ENCODE data around the gene CEMIP. TPM values are rescaled to one million over a fixed set of nuclear protein-coding genes. Genes with fewer than 3 reads are reported as not detected.

CEMIP gene
- total and polyA plus RNA-seq, 2 of the 13 experiments (the other 11 are each of a cell fraction or from before 2014, with no cell fraction given) = 4.3 to 28.5 TPM

- H3K79me2 ChIP-seq (ENCODE audit: insufficient read depth, low read length) = no peaks in the 10 kb centered on the region
- ChIA-PET POLR2A (interaction anchor here (1.1 kb wide), 1 partner anchor 9 kb away, joined by 7 read pairs; no protein-coding TSS in a partner anchor), CTCF (ENCODE audit: low intra/inter-chr PET ratio, low total read pairs) (no interaction called here)
- H2AFZ ChIP-seq (ENCODE audit: low read length) = no peak overlapping the region
- no peaks in the 10 kb centered on the region for H3K9me3 ChIP-seq (ENCODE audit: low read length)
- in situ Hi-C loops (cut with HindIII; ENCODE audit: extremely low pct_ligation_motif_present, low pct_unique_long_range_greater_than_20kb) (no loop called here), intact Hi-C loops (cut with micrococcal nuclease; ENCODE audit: unreplicated experiment) (no loop called here)
- H3K4me1 ChIP-seq (ENCODE audit: insufficient read depth, low read length) = peaks cover 66% of the 10 kb centered on the region
- H3K9ac ChIP-seq (ENCODE audit: insufficient read depth, low read depth, low read length) = no peak overlapping the region
- no peaks in the 10 kb centered on the region for H4K20me1 ChIP-seq (ENCODE audit: insufficient read depth, low read length)
- FAIRE-seq (no peak), ATAC-seq (no peak), DNase-seq (ENCODE audit: low spot score) (no peak)
- TF ChIP-seq NCOA5 (CRISPR knock-in tag; IDR thresholded peaks at IDR 0.05) (no peak), NAIF1 (CRISPR knock-in tag; IDR thresholded peaks at IDR 0.05; ENCODE audit: borderline replicate concordance) (no peak), GATAD1 (CRISPR knock-in tag; IDR thresholded peaks at IDR 0.05) (no peak), ASH2L (IDR thresholded peaks at IDR 0.05; ENCODE audit: insufficient read length, low read depth, low read length) (no peak)
- no peak overlapping the region for H3K27ac ChIP-seq (ENCODE audit: extremely low read length, insufficient read depth, low read length)
- 55% methylated on average over 3 of the region's 3 CpGs for WGBS (ENCODE audit: low lambda C conversion rate)
- H3K27me3 ChIP-seq (ENCODE audit: control insufficient read depth in 1 of 2, insufficient read depth in 2 of 2, low read length in 2 of 2) = no peaks in the 10 kb centered on the region
- peaks cover 3 to 15% of the 10 kb centered on the region in 2 experiments; a peak in 3 of 5 replicates for H3K36me3 ChIP-seq (replicated peaks in 1 of 2; ENCODE audit: control insufficient read depth in 1 of 2, insufficient read depth in 2 of 2, low read length in 2 of 2)
- H3K4me2 ChIP-seq (ENCODE audit: low read depth, low read length) = no peak overlapping the region
- H3K4me3 ChIP-seq (replicated peaks in 1 of 3; ENCODE audit: insufficient read depth in 1 of 3, low read depth in 2 of 3, low read length in 3 of 3) = no peak overlapping the region
- no TSS peak for BruUV-seq (replicated peaks)
Observed at GRCh38 chr15:80832686-80833085, 53.5 kb downstream of the CEMIP start.

- intact Hi-C loops (cut with micrococcal nuclease; ENCODE audit: unreplicated experiment) = no loop called here
- Histone ChIP-seq H3K9ac (ENCODE audit: insufficient read depth, low read depth, low read length) (no peak overlapping the region), H4K20me1 (ENCODE audit: insufficient read depth, low read length) (no peaks in the 10 kb centered on the region), H3K4me1 (ENCODE audit: insufficient read depth, low read length) (peaks cover 83% of the 10 kb centered on the region), H3K4me2 (ENCODE audit: low read depth, low read length) (no peak overlapping the region), H3K36me3 (replicated peaks in 1 of 2; ENCODE audit: control insufficient read depth in 1 of 2, insufficient read depth in 2 of 2, low read length in 2 of 2) (peaks cover 3 to 11% of the 10 kb centered on the region in 2 experiments; a peak in 2 of 5 replicates), H3K27me3 (ENCODE audit: control insufficient read depth in 1 of 2, insufficient read depth in 2 of 2, low read length in 2 of 2) (no peaks in the 10 kb centered on the region), H2AFZ (ENCODE audit: low read length) (no peak overlapping the region), H3K4me3 (replicated peaks in 1 of 3; ENCODE audit: insufficient read depth in 1 of 3, low read depth in 2 of 3, low read length in 3 of 3) (no peak overlapping the region), H3K9me3 (ENCODE audit: low read length) (no peaks in the 10 kb centered on the region), H3K27ac (ENCODE audit: extremely low read length, insufficient read depth, low read length) (no peak overlapping the region), H3K79me2 (ENCODE audit: insufficient read depth, low read length) (no peaks in the 10 kb centered on the region)
- POLR2A ChIA-PET = interaction anchor here (0.7 to 2.3 kb wide), 2 partner anchors 22 to 29 kb away, joined by 3 to 8 read pairs; no protein-coding TSS in a partner anchor
- in situ Hi-C loops (cut with HindIII; ENCODE audit: extremely low pct_ligation_motif_present, low pct_unique_long_range_greater_than_20kb) = no loop called here
- no peak for ATAC-seq
- CTCF ChIA-PET (ENCODE audit: low intra/inter-chr PET ratio, low total read pairs) = interaction anchor here (1.9 kb wide), 1 partner anchor 22 kb away, joined by 12 read pairs; no protein-coding TSS in a partner anchor
- FAIRE-seq = no peak
- BruUV-seq (replicated peaks) = no TSS peak
- 95% methylated on average over 2 of the region's 2 CpGs for WGBS (ENCODE audit: low lambda C conversion rate)
- no peak for DNase-seq (ENCODE audit: low spot score)
- TF ChIP-seq TEAD3 (CRISPR knock-in tag; optimal IDR thresholded peaks at IDR 0.05; ENCODE audit: borderline replicate concordance) = no peak
- no peak for TF ChIP-seq TBX3 (IDR thresholded peaks at IDR 0.05; ENCODE audit: borderline replicate concordance)
- TF ChIP-seq GMEB2 (CRISPR knock-in tag; IDR thresholded peaks at IDR 0.05; ENCODE audit: low read depth) = no peak
- TF ChIP-seq ZNF484 (CRISPR knock-in tag; IDR thresholded peaks at IDR 0.05; ENCODE audit: borderline replicate concordance, low read depth) = no peak
- no peak for TF ChIP-seq ZNF3 (CRISPR knock-in tag; IDR thresholded peaks at IDR 0.05)
- no peak for TF ChIP-seq HBP1 (CRISPR knock-in tag; IDR thresholded peaks at IDR 0.05; ENCODE audit: low read depth)
- TF ChIP-seq ZBTB10 (CRISPR knock-in tag; IDR thresholded peaks at IDR 0.05; ENCODE audit: borderline replicate concordance) = no peak
- TF ChIP-seq FOXM1 (CRISPR knock-in tag; IDR thresholded peaks at IDR 0.05) = no peak
- no peak for TF ChIP-seq SRSF9 (IDR thresholded peaks at IDR 0.05; ENCODE audit: borderline replicate concordance, insufficient read depth, low read depth, low read length, poor library complexity, severe bottlenecking)
Observed at GRCh38 chr15:80834402-80834801, 55.2 kb downstream of the CEMIP start.
